ENCODE measurements around the gene PRCC.

- TF ChIP-seq TAF1 (IDR thresholded peaks at IDR 0.05; ENCODE audit: low read depth, low read length), result no peak
- TF ChIP-seq, protein P1, sequence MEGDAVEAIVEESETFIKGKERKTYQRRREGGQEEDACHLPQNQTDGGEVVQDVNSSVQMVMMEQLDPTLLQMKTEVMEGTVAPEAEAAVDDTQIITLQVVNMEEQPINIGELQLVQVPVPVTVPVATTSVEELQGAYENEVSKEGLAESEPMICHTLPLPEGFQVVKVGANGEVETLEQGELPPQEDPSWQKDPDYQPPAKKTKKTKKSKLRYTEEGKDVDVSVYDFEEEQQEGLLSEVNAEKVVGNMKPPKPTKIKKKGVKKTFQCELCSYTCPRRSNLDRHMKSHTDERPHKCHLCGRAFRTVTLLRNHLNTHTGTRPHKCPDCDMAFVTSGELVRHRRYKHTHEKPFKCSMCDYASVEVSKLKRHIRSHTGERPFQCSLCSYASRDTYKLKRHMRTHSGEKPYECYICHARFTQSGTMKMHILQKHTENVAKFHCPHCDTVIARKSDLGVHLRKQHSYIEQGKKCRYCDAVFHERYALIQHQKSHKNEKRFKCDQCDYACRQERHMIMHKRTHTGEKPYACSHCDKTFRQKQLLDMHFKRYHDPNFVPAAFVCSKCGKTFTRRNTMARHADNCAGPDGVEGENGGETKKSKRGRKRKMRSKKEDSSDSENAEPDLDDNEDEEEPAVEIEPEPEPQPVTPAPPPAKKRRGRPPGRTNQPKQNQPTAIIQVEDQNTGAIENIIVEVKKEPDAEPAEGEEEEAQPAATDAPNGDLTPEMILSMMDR (IDR thresholded peaks at IDR 0.05; ENCODE audit: control extremely low read depth in 1 of 3, insufficient read depth in 1 of 3, low read depth in 1 of 3, low read length in 3 of 3), result no peak
- TF ChIP-seq JUN (IDR thresholded peaks at IDR 0.05; ENCODE audit: low read depth, low read length), result no peak
- TF ChIP-seq SP2 (IDR thresholded peaks at IDR 0.05; ENCODE audit: low read length), result no peak
- no peak for TF ChIP-seq POLR2A (IDR thresholded peaks at IDR 0.05; ENCODE audit: control extremely low read depth in 1 of 2, low read depth in 2 of 2, low read length in 2 of 2)
- peak; percentile 34; the same call in 1 of the 2 replicates for TF ChIP-seq MAX (IDR thresholded peaks at IDR 0.05)
- TF ChIP-seq EGR1 (IDR thresholded peaks at IDR 0.05; ENCODE audit: borderline replicate concordance, low read depth, low read length), result no peak
- no peak for TF ChIP-seq EP300 (IDR thresholded peaks at IDR 0.05; ENCODE audit: borderline replicate concordance in 1 of 2, low read depth in 2 of 2, low read length in 2 of 2)
Observed at GRCh38 chr1:156750191-156750672, 17.1 kb upstream of the PRCC start.
